ENCODE measurements around the gene HJURP.
A peak's percentile ranks its signal among the peaks of the same experiment; 100 is the strongest.

Gene HJURP

DNA sequence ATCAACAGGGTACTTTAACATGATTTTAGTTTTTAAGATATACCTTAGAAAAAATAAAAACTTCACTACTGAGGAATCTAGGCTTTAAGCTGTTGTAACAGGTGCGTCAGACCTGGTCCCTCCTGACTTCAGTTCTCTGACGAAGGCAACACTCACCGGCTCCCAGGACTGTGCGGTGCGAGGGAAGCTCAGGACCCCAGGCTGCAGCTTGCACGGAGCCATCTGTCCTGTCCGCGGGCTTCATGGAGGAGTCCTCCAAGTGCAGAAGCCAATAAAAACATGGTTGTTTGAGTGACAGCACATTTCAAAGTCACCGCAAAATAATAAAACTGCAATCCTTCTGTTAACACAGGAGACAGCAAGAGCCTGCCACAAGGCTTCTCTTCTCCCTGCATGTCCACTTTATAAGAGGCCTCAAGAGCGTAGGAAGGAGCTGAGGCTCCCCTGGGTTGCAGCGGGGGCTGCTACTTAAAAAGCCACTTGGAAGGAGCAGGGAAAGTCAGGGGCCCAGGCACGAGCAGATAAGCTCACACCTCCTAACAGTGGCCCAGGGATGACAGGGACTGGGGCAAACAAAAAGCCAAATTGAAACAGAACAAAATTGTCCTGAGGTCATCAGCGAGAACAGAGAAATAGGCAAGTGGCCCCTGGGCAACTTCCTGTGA is 4.6 kb downstream of the HJURP start:
- no peak for DNase-seq (ENCODE audit: low spot score)

- no peak for DNase-seq (ENCODE audit: low spot score)
These were observed 6.1 kb downstream of the HJURP start for GRCh38 chr2:233848276-233848675.

DNA sequence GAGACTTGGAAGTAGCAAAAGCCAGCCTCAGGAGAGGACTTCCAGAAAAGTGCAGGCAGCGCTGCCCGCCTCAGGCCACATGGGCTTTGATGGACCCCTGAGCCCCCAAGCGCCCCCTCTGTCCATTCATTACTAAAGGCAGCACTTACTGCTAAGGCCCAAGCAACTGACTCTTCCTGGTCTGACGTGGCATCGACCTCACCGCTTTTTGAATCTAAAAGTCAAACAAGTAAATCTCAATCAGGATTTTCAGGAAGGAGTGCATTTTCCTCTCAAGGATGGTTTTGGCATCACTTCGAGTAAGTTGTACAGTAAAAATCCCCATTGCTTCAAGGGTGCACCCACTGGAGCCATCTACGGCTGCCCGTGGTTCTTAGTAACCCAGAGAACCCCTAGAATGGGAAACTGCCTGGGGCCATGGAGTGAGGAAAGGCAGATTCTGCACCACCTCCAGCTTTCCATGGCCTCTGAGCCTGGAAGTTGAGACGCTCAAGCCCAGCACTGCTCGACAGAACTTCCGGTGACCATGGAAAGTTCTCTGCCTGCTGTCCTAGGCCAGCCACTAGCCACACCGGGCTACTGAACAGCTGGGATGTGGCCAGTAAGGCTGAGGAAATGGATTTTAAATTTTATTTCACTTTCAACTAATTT is 7.0 kb downstream of the HJURP start:
- no peak for DNase-seq (ENCODE audit: low spot score)

DNA sequence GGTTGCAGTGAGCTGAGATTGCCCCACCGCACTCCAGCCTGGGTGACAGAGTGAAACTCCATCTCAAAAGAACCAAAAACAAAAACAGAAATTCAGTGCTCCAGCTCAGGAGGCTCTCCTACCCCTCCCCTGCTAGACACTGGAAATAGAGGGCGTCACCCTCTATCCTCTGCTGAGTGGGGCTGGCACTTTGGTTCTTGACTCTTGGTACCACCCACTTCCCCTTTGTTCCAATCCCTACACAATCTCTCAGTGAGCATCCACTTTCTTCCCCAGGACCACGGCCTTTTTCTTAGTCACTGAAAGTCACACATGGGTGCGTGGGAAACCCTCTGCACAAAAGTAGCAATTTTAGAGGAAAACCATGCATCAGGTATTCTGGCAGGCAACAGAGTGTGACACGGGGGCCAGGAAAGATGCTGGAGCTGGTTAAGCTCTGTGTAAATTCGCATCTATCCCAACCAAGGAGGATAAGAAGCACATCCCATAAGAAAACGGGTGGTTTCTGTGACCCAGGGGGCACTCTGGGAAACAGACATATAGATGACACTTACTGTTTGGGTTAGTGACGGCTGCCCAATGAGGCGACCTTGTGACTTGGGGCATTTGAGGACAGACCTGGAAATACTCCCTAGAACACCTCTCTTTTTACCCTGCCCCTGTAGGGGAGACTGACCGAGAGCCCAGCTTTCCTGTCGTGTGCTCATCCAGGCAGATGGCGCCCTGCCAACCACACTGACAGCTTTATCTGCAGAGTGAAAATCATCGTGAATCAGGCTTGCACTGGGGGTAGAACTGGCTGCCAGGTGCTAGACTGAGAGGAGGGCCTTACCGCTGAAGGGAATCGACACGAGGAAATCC is 7.7 kb downstream of the HJURP start:
- DNase-seq (ENCODE audit: low spot score): no peak

DNA sequence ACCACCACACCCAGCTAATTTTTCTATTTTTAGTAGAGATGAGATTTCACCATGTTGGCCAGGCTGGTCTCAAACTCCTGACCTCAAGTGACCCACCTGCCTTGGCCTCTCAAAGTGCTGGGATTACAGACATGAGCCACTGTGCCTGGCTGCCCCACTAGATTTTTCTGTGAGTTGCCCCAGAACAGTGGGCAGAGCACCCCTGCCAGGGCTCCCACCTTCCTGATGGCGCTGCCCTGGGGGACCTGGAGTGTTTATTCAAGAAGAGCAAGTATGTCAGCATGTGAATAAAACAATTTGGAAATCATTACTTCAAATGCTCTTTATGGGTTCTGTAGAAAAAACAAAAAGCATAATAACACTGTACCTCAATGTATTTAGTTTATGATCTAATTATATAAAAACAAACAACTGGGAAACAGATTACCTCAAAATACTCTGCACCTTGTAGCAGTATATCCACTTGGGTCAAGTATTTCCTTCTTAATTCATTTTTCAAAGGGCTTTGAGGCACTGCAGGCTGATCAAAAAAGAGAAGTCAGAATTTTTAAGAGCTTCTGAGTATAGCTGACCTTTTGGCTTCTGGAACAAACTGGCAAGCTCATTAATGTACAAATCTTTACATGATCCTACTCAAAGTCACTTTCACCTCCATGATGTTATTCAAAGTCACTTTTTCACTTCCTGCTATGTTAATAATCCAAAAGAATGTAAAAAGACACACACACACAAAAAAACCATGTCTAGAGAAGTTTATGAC is 8.9 kb downstream of the HJURP start:
- DNase-seq (ENCODE audit: low spot score): no peak

DNA sequence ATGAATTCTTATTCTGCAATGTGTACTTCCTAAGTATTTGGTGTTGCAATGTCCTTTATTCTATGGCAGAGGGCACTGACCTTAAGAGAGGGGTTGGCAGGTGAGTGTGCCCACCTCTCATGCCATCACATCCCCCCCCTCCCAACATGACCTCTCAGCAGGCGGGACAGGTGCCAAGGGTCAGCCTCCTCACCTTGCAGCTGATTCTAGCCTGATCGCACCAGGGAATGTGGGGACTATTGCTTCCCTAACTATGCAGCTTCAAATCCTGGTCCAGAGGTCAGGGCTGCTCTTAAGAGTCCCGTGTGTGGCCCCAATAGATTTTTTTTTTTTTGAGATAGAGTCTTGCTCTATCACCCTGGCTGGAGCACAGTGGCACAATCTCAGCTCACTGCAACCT is 9.5 kb downstream of the HJURP start:
- no peak for DNase-seq (ENCODE audit: low spot score)

- DNase-seq (ENCODE audit: low spot score): no peak
These were observed 10.1 kb downstream of the HJURP start for GRCh38 chr2:233844064-233844807.

DNA sequence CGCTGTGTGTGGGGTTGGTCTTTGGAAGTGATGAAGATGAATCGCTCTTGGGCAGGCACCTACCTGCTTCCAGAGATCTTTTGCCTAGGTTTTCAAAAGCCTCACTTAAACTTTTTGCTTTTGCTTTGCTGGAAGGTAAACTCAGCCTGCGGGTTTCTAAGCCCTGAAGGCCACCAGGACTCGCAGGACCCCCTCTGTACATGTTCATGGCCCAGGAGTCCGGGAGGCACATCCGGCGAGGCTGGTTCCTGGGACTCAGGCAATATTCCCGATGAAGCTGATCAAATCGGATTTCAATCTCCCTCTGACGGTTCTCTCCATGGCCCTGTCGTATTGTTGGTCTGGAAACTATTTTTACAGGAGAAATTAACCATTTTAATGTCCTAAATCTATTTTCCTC is 13.2 kb downstream of the HJURP start:
- no peak for DNase-seq (ENCODE audit: low spot score)

- no peak for DNase-seq (ENCODE audit: low spot score)
These were observed 13.8 kb downstream of the HJURP start for GRCh38 chr2:233840520-233840919.

GRCh38 chr2:233839447-233839820 is 14.9 kb downstream of the HJURP start:
- no peak for DNase-seq (ENCODE audit: low spot score)

GRCh38 chr2:233838726-233839446 is 15.4 kb downstream of the HJURP start:
- no peak for DNase-seq (ENCODE audit: low spot score)

- no peak for DNase-seq (ENCODE audit: low spot score)
These were observed 16.1 kb downstream of the HJURP start for GRCh38 chr2:233838251-233838650.

DNA sequence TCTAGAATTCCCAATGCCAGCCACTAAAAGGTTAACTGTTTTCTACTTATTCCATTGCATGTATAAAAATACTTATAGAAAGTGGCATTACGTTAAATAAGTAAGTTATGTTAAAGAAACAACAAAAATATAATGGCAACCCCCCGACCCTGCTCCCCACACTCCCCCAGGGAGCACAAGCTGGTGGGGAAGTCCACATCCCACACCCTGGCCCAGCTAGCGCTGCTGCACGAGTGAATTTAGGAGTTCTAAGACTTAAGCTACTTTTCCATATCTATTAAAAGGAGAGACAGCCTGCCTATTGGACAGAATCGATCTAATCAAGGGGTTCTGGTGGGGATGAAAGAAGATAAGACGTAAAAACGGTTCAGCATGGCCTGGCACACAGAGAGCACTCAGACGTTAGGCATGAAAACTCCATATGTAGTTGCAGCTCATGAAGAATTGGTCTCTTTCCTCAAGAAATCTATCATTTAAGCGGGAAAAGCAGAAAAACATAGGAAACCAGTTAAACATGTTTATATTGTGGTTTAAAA is 16.6 kb downstream of the HJURP start:
- no peak for DNase-seq (ENCODE audit: low spot score)

DNA sequence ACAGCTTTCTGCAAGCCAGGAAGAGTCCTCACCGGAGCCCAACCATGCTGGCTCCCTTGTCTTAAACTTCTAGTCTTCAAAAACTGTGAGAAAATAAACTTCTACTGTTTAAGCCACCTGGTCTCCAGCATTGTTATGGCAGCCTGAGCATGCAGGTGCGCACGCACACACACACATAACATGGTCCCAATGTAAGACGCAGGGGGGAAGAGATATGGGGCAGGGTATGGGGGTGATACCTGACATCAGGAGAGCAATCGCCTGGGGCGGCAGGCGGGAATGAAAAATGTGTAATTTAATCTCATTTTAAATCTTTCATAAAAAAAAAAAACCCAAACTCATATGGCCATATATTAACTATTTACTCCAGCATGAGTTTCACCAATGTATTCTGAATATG is 18.0 kb downstream of the HJURP start:
- DNase-seq (ENCODE audit: low spot score): no peak

DNA sequence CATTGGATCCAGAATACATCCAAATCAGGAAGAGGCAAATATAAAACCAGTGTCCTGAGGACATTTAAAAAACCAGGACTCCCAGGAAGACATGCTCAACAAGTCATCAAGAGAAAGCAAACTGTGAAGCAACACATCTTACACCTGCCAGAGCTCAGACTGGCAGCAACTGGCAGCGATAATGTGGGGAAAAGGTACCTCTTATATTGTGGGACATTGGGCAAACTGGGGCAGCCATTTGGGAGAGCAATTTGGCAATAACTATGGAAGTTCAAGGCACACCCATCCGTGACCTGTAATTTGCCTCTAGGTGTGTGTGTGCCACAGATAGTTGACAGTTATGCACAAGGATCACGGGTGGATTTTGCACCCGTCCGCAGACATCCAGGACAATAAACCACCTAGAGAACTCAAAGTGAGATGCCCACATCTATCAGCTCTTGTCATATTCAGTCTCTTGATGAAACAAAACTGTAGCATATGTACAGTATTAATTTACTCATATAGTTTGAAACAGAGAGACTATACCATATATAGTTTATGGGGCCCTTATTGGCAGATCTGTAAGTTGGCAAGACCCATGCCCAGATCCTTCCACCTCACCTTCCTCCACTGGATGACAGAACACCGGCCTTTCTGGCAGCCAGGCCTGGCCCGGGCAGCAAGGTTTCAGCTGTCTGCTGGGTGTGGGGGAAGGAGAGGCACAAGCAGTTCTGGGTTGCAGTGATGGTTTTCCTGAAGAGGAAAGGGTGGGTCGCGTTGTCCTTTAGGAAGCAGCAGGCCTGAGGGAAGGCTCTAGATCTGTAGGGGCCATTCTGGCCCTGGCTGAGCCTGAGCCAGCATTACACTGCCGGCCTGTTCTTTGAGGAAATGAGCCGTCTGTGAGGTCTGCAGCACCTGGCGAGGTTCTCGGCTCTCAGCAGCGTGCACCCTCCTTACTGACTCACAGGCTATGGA is 18.8 kb downstream of the HJURP start:
- DNase-seq (ENCODE audit: low spot score): no peak

GRCh38 chr2:233833345-233833744 is 21.0 kb downstream of the HJURP start:
- DNase-seq (ENCODE audit: low spot score): peak; percentile 33

- peak; percentile 83 for DNase-seq (ENCODE audit: low spot score)
These were observed 21.4 kb downstream of the HJURP start for GRCh38 chr2:233832869-233833311.

DNA sequence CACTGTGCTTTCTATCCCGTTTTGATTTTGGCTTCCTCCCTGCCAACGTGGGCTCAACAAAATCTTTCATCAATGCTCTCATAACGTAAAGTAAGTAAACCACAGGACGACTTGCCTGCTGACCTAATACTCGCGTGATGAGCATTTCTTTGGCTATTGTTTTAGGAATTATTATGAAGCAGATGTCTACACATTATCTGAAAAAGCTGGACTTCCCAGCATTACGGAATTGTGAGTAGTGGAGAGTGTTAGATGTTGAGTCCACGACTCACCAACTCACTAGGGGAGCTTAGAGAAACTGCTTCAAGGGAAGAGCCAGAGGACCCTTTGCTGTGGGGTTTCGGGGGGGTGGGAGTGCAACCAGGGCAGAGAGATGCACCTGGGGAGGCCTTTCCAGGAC is 21.9 kb downstream of the HJURP start:
- no peak for DNase-seq (ENCODE audit: low spot score)

DNA sequence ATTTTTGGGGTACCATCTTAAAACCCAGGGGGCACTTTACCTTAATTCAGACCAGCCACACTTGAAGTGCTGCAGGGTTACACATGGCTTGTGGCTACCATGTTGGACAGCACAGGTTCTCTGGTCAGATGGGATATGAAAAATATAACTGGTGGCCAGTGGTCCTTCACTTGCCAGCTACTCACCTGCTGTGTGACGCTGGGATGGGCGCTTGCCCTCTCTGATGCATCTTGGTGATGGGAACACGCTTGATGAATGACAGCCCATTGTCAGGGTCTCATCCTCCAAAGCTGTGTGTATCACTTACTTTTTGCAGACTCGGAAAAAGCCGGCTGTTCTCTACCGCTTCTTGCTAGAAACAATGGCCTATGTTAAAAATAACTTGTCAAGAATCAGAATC is 22.5 kb downstream of the HJURP start:
- no peak for DNase-seq (ENCODE audit: low spot score)

Data from ecto neural progenitor cell (in vitro differentiated cells).